PC-3 (cell line): ENCODE results near the gene ADORA3. TPM values are rescaled to one million over a fixed set of nuclear protein-coding genes. Genes with fewer than 3 reads are reported as not detected.

Experiments
- ATAC-seq: fragments of 200-7000 bp; cut with Tn5 transposase; 2 replicates; pipeline ENCODE4 v1.9.1; 2020; ENCODE audit warnings: mild to moderate bottlenecking, moderate library complexity
- BruUV-seq: library from RNA; stranded (reverse); fragments of 400-500 nt; replicated peaks from 2 replicates; lab custom pipeline; 2021; lab: Mats Ljungman, UMichigan
- CTCF ChIA-PET: fragments of 300-600 bp; sonication (Branson Sonifier 250); formaldehyde crosslinking; loops from one replicate; lab custom pipeline; 2022; ENCODE audit warnings: antibody characterized with exemption; lab: Charles Lee
- POLR2A ChIA-PET: fragments of 300-600 bp; sonication (Branson Sonifier 250); formaldehyde crosslinking; loops from one replicate; lab custom pipeline; 2022; ENCODE audit warnings: antibody characterized with exemption; ENCODE audit not compliant: unreplicated experiment; lab: Charles Lee
- DNase-seq: peaks from one replicate; pipeline ENCODE4 v3.0.0-alpha.2; 2015
- H2AFZ ChIP-seq: fragments of 300-600 bp; sonication (generic); 2 replicates; pipeline ENCODE4 v1.6.0; 2016; ENCODE audit warnings: antibody characterized with exemption, low read length
- H3F3A ChIP-seq: fragments of 300-600 bp; sonication (generic); one replicate; pipeline ENCODE4 v1.6.0; 2017; ENCODE audit warnings: antibody characterized with exemption, low read length, control low read depth, mild to moderate bottlenecking; ENCODE audit not compliant: unreplicated experiment
- H3K27ac ChIP-seq: fragments of 300-600 bp; sonication (generic); 2 replicates; pipeline ENCODE4 v1.5.1; 2016; ENCODE audit warnings: mild to moderate bottlenecking, low read length
- H3K27me3 ChIP-seq: fragments of 300-600 bp; sonication (generic); 2 replicates; pipeline ENCODE4 v1.6.1; 2016; ENCODE audit warnings: low read length, mixed read lengths
- H3K36me3 ChIP-seq: fragments of 300-600 bp; sonication (generic); 2 replicates; pipeline ENCODE4 v1.6.1; 2016; ENCODE audit warnings: low read depth, mixed run types, low read length, mixed read lengths
- H3K4me1 ChIP-seq: fragments of 300-600 bp; sonication (generic); 2 replicates; pipeline ENCODE4 v1.5.1; 2016; ENCODE audit warnings: low read length; ENCODE audit not compliant: insufficient read depth
- H3K4me2 ChIP-seq: fragments of 300-600 bp; sonication (generic); 2 replicates; pipeline ENCODE4 v1.6.0; 2016; ENCODE audit warnings: low read length
- H3K4me3 ChIP-seq: fragments of 300-600 bp; sonication (generic); 2 replicates; pipeline ENCODE4 v1.5.1; 2016; ENCODE audit warnings: mild to moderate bottlenecking, low read length, mixed read lengths
- H3K79me2 ChIP-seq: fragments of 300-600 bp; sonication (generic); 2 replicates; pipeline ENCODE4 v1.6.1; 2017; ENCODE audit warnings: low read length, mixed read lengths
- H3K9ac ChIP-seq: fragments of 300-600 bp; sonication (generic); 2 replicates; pipeline ENCODE4 v1.6.0; 2016; ENCODE audit warnings: mild to moderate bottlenecking, low read length
- H3K9me2 ChIP-seq: fragments of 300-600 bp; sonication (generic); replicated peaks from 2 replicates; pipeline ENCODE4 v1.6.1; 2016; ENCODE audit warnings: mixed run types, low read length, mixed read lengths
- H3K9me3 ChIP-seq: fragments of 300-600 bp; sonication (generic); 2 replicates; pipeline ENCODE4 v1.6.1; 2016; ENCODE audit warnings: low read length, mixed read lengths
- H4K20me1 ChIP-seq: fragments of 300-600 bp; sonication (generic); 2 replicates; pipeline ENCODE4 v1.6.1; 2016; ENCODE audit warnings: low read length, mixed read lengths
- CTCF ChIP-seq: fragments of 300-600 bp; sonication (generic); conservative IDR thresholded peaks from 2 replicates; pipeline ENCODE4 v1.5.1; 2017; ENCODE audit warnings: antibody characterized with exemption, low read depth, mild to moderate bottlenecking, low read length
- EZH2 ChIP-seq: fragments of 300-600 bp; sonication (generic); IDR thresholded peaks from one replicate; pipeline ENCODE4 v1.6.1; 2017; ENCODE audit warnings: antibody characterized with exemption, mild to moderate bottlenecking, low read length; ENCODE audit not compliant: unreplicated experiment
- EZH2phosphoT487 ChIP-seq: fragments of 300-600 bp; sonication (generic); IDR thresholded peaks from 2 replicates; pipeline ENCODE4 v1.6.1; 2018; ENCODE audit warnings: mild to moderate bottlenecking, antibody characterized with exemption, low read length, borderline replicate concordance
- intact Hi-C: fragments of 100-400 bp; cut with micrococcal nuclease; formaldehyde crosslinking; loops from 2 replicates; pipeline ENCODE4 v1.9.0; 2023
- total RNA-seq: library from RNA; depleted of rRNA; stranded (reverse); fragments of >200 nt; gene quantifications from 2 replicates; pipeline ENCODE4 v1.2.3, GENCODE V29; 2014

Gene ADORA3
- total RNA-seq, 1 experiment from 2014 or later = not detected

GRCh38 chr1:111475701-111476100, 27.7 kb downstream of the ADORA3 start:
- ChIA-PET CTCF (no interaction called here), POLR2A (no interaction called here)
- H3K9ac ChIP-seq = no peak overlapping the region
- H2AFZ ChIP-seq = no peak overlapping the region
- no peak overlapping the region for H3K4me2 ChIP-seq
- DNase-seq (no peak), ATAC-seq (no peak)
- TF ChIP-seq EZH2phosphoT487 (no peak), CTCF (no peak), EZH2 (no peak)
- no peak overlapping the region for H3K4me3 ChIP-seq
- no peaks in the 10 kb centered on the region for H4K20me1 ChIP-seq
- H3K27me3 ChIP-seq = no peaks in the 10 kb centered on the region
- no peaks in the 10 kb centered on the region for H3K9me2 ChIP-seq
- intact Hi-C loops = no loop called here
- no peaks in the 10 kb centered on the region for H3F3A ChIP-seq
- H3K4me1 ChIP-seq = no peaks in the 10 kb centered on the region
- H3K36me3 ChIP-seq = no peaks in the 10 kb centered on the region
- H3K79me2 ChIP-seq = no peaks in the 10 kb centered on the region
- no peaks in the 10 kb centered on the region for H3K9me3 ChIP-seq
- no TSS peak for BruUV-seq
- H3K27ac ChIP-seq = no peak overlapping the region

DNA sequence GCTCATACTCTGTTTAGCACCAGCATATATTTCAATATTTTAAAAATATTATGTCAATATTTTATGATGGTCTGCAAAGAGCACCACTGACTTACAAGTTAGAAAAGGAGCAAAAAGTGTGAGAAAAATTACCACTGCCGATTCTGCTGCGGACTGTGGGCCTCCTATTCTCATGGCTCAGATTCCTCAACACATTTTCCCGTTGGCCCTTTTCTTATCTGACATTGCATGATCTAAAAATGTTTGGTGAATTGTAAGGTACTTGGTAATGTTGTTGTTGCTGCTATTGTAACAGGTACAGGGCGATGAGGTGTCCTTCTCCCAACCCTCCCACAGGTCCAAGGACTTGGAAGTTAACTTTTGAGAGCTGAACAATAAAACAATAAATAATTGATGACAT, 28.9 kb downstream of the ADORA3 start:
- intact Hi-C loops = no loop called here
- Histone ChIP-seq H3K9ac (no peak overlapping the region), H3K27ac (no peak overlapping the region), H3K9me2 (no peaks in the 10 kb centered on the region), H3K27me3 (no peaks in the 10 kb centered on the region), H3F3A (no peaks in the 10 kb centered on the region), H3K79me2 (no peaks in the 10 kb centered on the region), H2AFZ (no peak overlapping the region), H3K4me3 (no peak overlapping the region), H3K4me2 (no peak overlapping the region), H4K20me1 (no peaks in the 10 kb centered on the region), H3K4me1 (no peaks in the 10 kb centered on the region), H3K36me3 (peaks cover 4% of the 10 kb centered on the region), H3K9me3 (no peaks in the 10 kb centered on the region)
- no peak for TF ChIP-seq EZH2phosphoT487
- no peak for TF ChIP-seq CTCF
- no TSS peak for BruUV-seq
- no peak for ATAC-seq
- ChIA-PET CTCF (no interaction called here), POLR2A (no interaction called here)
- no peak for DNase-seq

DNA sequence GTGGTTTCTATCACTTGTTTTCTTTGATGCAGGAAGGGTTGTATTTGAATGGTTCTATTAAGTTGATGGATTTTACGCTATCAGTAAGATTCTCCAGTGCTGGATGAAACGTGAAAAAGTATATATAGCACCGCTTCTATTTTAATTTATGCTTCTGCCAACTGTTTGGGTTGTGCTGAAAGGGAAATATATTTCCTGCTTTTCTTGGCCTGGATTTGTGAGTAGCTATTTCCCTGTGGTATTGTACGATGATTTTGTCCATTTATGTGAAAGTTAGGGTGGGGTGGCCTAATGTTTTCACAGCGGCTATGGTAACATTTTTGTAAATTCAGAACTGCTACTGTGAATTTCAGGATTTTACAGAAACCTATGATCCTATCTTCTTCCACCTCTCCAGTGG, 29.3 kb downstream of the ADORA3 start:
- no peak overlapping the region for H3K4me3 ChIP-seq
- no peaks in the 10 kb centered on the region for H3F3A ChIP-seq
- no peaks in the 10 kb centered on the region for H3K4me1 ChIP-seq
- no peak for TF ChIP-seq CTCF
- no peak for TF ChIP-seq EZH2phosphoT487
- TF ChIP-seq EZH2 = no peak
- no peaks in the 10 kb centered on the region for H3K79me2 ChIP-seq
- ChIA-PET POLR2A (no interaction called here), CTCF (no interaction called here)
- DNase-seq = no peak
- no peak overlapping the region for H3K27ac ChIP-seq
- no peaks in the 10 kb centered on the region for H4K20me1 ChIP-seq
- H3K9ac ChIP-seq = no peak overlapping the region
- no peaks in the 10 kb centered on the region for H3K27me3 ChIP-seq
- H3K9me3 ChIP-seq = no peaks in the 10 kb centered on the region
- H3K9me2 ChIP-seq = no peaks in the 10 kb centered on the region
- no peak for ATAC-seq
- H3K4me2 ChIP-seq = no peak overlapping the region
- intact Hi-C loops = no loop called here
- H3K36me3 ChIP-seq = peaks cover 6% of the 10 kb centered on the region
- BruUV-seq = no TSS peak
- no peak overlapping the region for H2AFZ ChIP-seq
